GM13977 (cell line): ENCODE data around the gene PKNOX1.

Experiments
- DNase-seq: peaks from one replicate; pipeline ENCODE4 v3.0.0; 2012; ENCODE audit warnings: low spot score
- CTCF ChIP-seq: IDR thresholded peaks from 2 replicates; pipeline ENCODE4 v1.5.1; 2012; ENCODE audit warnings: mild to moderate bottlenecking, control low read depth; ENCODE audit not compliant: insufficient read depth; ENCODE audit errors: extremely low read depth, missing control alignments
- in situ Hi-C: fragments of 300-500 bp; cut with MboI; formaldehyde crosslinking; loops from one replicate; pipeline ENCODE4 v1.12.0; 2022; ENCODE audit warnings: low sequenced_read_pairs, low pct_unique_long_range_greater_than_20kb, mixed read lengths, inconsistent platforms; ENCODE audit not compliant: unreplicated experiment

The PKNOX1 gene

GRCh38 chr21:43023175-43023574 lies 48.8 kb downstream of the PKNOX1 start:
- no peak for TF ChIP-seq CTCF
- in situ Hi-C loops, result no loop called here
- DNase-seq, result no peak

GRCh38 chr21:43024439-43025136 lies 50.2 kb downstream of the PKNOX1 start:
- no peak for DNase-seq
- in situ Hi-C loops, result no loop called here
- no peak for TF ChIP-seq CTCF

GRCh38 chr21:43025636-43026180 lies 51.3 kb downstream of the PKNOX1 start:
- in situ Hi-C loops, result no loop called here
- TF ChIP-seq CTCF, result no peak
- no peak for DNase-seq

- DNase-seq, result no peak
- no peak for TF ChIP-seq CTCF
- in situ Hi-C loops, result no loop called here
These were observed 53.7 kb downstream of the PKNOX1 start for GRCh38 chr21:43027846-43028731.

- in situ Hi-C loops, result no loop called here
- no peak for DNase-seq
- TF ChIP-seq CTCF, result no peak
These were observed 55.4 kb downstream of the PKNOX1 start for GRCh38 chr21:43029785-43030184.

GRCh38 chr21:43031121-43031619 lies 56.8 kb downstream of the PKNOX1 start:
- DNase-seq, result no peak
- in situ Hi-C loops, result no loop called here
- TF ChIP-seq CTCF, result no peak
